Ovary (tissue), 9 donors: Measurements from ENCODE around the gene UBQLNL. TPM values are rescaled to one million over a fixed set of nuclear protein-coding genes. Genes with fewer than 3 reads are reported as not detected.

Experiments
- DNase-seq, 5 donors: peaks; one replicate each; pipeline ENCODE4 v3.0.0-alpha.2; 2019 to 2020
- H3K27ac ChIP-seq, 2 donors: fragments of 200-600 bp; one replicate each; pipeline versions ENCODE4 v1.5.1 to v1.8.0; 2019 to 2022
- H3K27me3 ChIP-seq: fragments of 200-600 bp; one replicate; pipeline ENCODE4 v1.8.0; 2022
- H3K36me3 ChIP-seq: fragments of 200-600 bp; sonication (generic); one replicate; pipeline ENCODE4 v1.5.1; 2019
- H3K4me1 ChIP-seq: one replicate; pipeline ENCODE4 v1.8.1; 2013; ENCODE audit warnings: mild to moderate bottlenecking, moderate library complexity; ENCODE audit not compliant: insufficient read depth
- H3K4me3 ChIP-seq: fragments of 200-600 bp; sonication (generic); one replicate; pipeline ENCODE4 v1.5.1; 2017
- H3K9me3 ChIP-seq, 2 donors: fragments of 200-600 bp in 1 of 2; sonication (generic) in 1 of 2; one replicate each; pipeline versions ENCODE4 v1.5.1 to v1.8.1; 2013 to 2019; ENCODE audit warnings: mild to moderate bottlenecking in 1 of 2, moderate library complexity in 1 of 2
- CTCF ChIP-seq, 3 donors: fragments of 450-650 bp in 2 of 3; fragments of 200-600 bp in 1 of 3; IDR thresholded peaks; one replicate each; pipeline versions ENCODE4 v1.5.1 to v1.8.0; 2016 to 2022; ENCODE audit warnings: antibody characterized with exemption in 3 of 3, mild to moderate bottlenecking in 1 of 3
- EP300 ChIP-seq: sonication (generic); formaldehyde crosslinking; IDR thresholded peaks from one replicate; pipeline ENCODE4 v1.6.1; 2017; ENCODE audit warnings: antibody characterized with exemption
- POLR2A ChIP-seq: fragments of 450-650 bp; IDR thresholded peaks from one replicate; pipeline ENCODE4 v1.6.1; 2017; ENCODE audit warnings: antibody characterized with exemption, mild to moderate bottlenecking, moderate library complexity
- WGBS, 3 donors: extraction: QIAGEN DNeasy Blood & Tissue Kit in 1 of 3; methylation state at CpG; one replicate each; pipeline versions ENCODE4 v1.1.5 to v1.1.7; 2013 to 2017; 5-methylcytosine and 5-hydroxymethylcytosine counted together
- intact Hi-C, 4 donors: fragments of 100-400 bp; cut with DNase I; formaldehyde crosslinking; loops; one replicate each; pipeline versions ENCODE4 v1.11.0 to v1.15.1; 2022 to 2023
- polyA plus RNA-seq, 2 donors: library from polyadenylated mRNA; stranded (reverse); fragments of 200-250 nt in 1 of 2; fragments of 350-450 nt in 1 of 2; fragmentation: Illumina TruSeq in 1 of 2; extraction: RNeasy Lipid Tissue Mini Kit (QIAGEN cat#74804) in 1 of 2; gene quantifications; one replicate each; pipeline ENCODE4 v1.2.3, GENCODE V29; 2013 to 2014
- total RNA-seq, 7 donors: library from RNA; depleted of rRNA in 2 of 7; stranded (reverse); fragments of >200 nt in 2 of 7; fragmentation: NEBNext Ultra II Directional in 3 of 7; extraction: Animal tissue kit (Norgen Biotek cat#: 25700) in 3 of 7; gene quantifications; one replicate each; pipeline versions ENCODE4 v1.1.0 to v1.2.4, GENCODE V29; 2016 to 2023
- donor health status: DM: no; HTN: no; CAD: no; lungs with moderate emphysema.
- donor health status: DM: no; HTN: no; CAD: no.
- donor health status: Bipolar disorder and iron deficiency.
- donor health status: DM: yes; HTN: yes; CAD: no.
- donor health status: DM: no; HTN: no; CAD: no.
- donor health status: DM: yes; HTN: yes; CAD: no.

Gene UBQLNL
- total and polyA plus RNA-seq, 9 donors, result 0.50 to 3.0 (median 1.3) TPM

DNA sequence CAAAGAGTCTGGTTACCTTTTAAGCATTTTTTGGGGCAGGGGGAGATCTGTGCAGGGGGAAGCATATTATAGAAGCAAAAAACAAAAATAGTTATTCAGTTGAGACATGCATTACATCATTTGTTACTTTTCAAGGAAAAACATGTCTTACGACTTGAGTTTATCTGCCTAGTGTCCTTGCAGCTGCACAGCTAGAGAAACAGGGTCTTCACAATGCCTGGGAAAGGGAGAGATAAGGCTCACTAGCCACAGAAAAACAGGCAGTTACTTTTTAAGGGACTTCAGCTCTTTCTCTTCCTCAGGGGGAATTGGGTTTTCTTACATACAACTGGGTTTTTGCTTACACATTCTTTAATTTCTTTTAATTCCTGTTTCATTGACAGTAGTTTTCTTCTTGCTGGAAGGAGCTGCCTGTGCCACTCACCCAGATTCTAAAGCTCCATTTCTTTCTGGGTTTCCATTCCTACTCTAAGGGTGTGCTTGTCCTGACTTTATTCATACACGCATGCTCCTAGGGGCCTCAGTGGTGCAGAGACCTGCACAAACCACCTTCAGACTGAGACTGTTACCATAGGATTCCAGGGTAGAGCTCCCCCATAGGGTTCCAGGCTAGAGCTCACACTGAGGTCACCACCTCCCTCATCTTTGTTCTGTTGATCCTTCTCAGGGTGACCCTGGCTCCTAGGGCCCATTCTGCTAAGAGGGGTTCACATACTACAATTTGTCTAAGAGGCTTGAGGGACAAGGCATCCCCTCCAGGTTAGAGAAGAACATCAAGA lies 14.7 kb upstream of the UBQLNL start:
- H3K27me3 ChIP-seq, result no peaks in the 10 kb centered on the region
- no peaks in the 10 kb centered on the region for H3K36me3 ChIP-seq
- no peak overlapping the region for H3K4me3 ChIP-seq
- H3K4me1 ChIP-seq, result peaks cover 5% of the 10 kb centered on the region
- H3K27ac ChIP-seq, result no peak overlapping the region
- WGBS, 3 donors, result 25 to 42% (median 25%) methylated on average over 2 of the region's 2 CpGs
- intact Hi-C loops, result no loop called here
- no peak for DNase-seq
- no peak for TF ChIP-seq CTCF (IDR thresholded peaks at IDR 0.05)
- no peak for TF ChIP-seq EP300
- TF ChIP-seq POLR2A, result no peak
- H3K9me3 ChIP-seq, result no peaks in the 10 kb centered on the region

DNA sequence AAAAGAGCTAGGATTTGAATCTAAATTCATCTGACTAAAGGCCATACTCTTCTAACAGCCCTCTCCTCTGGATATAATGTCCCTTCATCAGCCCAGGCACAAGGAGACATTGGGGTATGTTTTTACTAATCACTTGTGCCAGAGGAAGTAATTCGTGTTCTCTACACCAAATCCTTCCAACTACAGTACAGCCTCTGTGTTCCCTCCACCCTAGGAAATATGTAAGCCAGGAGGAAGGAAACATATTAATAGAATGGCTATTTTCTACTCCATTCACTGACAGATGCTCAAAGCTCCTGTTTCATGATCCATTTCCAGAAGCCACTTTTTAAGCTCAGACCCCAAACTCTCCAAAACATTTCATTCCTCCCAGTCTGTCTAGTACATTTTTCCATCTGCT lies 12.0 kb upstream of the UBQLNL start:
- intact Hi-C loops, result no loop called here
- DNase-seq, result no peak
- Histone ChIP-seq H3K4me1 (peaks cover 5% of the 10 kb centered on the region), H3K27ac (no peak overlapping the region), H3K36me3 (no peaks in the 10 kb centered on the region), H3K4me3 (no peak overlapping the region), H3K27me3 (no peaks in the 10 kb centered on the region), H3K9me3 (no peaks in the 10 kb centered on the region)
- no peak for TF ChIP-seq EP300
- no peak for TF ChIP-seq POLR2A
- TF ChIP-seq CTCF (IDR thresholded peaks at IDR 0.05), result no peak
- 58 to 77% (median 66%) methylated on average over 1 of the region's 1 CpG for WGBS, 3 donors

GRCh38 chr11:5527716-5528115 lies 11.2 kb upstream of the UBQLNL start:
- TF ChIP-seq CTCF (IDR thresholded peaks at IDR 0.05) (no peak), POLR2A (no peak), EP300 (no peak)
- Histone ChIP-seq H3K9me3 (no peaks in the 10 kb centered on the region), H3K36me3 (no peaks in the 10 kb centered on the region), H3K4me3 (no peak overlapping the region), H3K4me1 (peaks cover 5% of the 10 kb centered on the region), H3K27me3 (no peaks in the 10 kb centered on the region), H3K27ac (no peak overlapping the region)
- intact Hi-C loops, result no loop called here
- DNase-seq, result no peak
- 94 to 96% (median 96%) methylated on average over 5 of the region's 5 CpGs for WGBS, 3 donors

- H3K4me1 ChIP-seq, result no peaks in the 10 kb centered on the region
- H3K9me3 ChIP-seq, result no peaks in the 10 kb centered on the region
- no peak overlapping the region for H3K4me3 ChIP-seq
- H3K27me3 ChIP-seq, result no peaks in the 10 kb centered on the region
- WGBS, 3 donors, result 79 to 82% (median 80%) methylated on average over 3 of the region's 3 CpGs
- TF ChIP-seq POLR2A (no peak), EP300 (no peak), CTCF (IDR thresholded peaks at IDR 0.05) (no peak)
- no peak overlapping the region for H3K27ac ChIP-seq
- no peaks in the 10 kb centered on the region for H3K36me3 ChIP-seq
- no peak for DNase-seq
- intact Hi-C loops, result no loop called here
Measured at GRCh38 chr11:5524756-5525155, 8.3 kb upstream of the UBQLNL start.
